ENCODE results near the gene STX1B.
"Not testable (repeated sequence)": the region's sequence is repeated elsewhere in the genome, so short reads cannot be mapped to it uniquely, and the experiment has no call there.

The STX1B gene

DNA sequence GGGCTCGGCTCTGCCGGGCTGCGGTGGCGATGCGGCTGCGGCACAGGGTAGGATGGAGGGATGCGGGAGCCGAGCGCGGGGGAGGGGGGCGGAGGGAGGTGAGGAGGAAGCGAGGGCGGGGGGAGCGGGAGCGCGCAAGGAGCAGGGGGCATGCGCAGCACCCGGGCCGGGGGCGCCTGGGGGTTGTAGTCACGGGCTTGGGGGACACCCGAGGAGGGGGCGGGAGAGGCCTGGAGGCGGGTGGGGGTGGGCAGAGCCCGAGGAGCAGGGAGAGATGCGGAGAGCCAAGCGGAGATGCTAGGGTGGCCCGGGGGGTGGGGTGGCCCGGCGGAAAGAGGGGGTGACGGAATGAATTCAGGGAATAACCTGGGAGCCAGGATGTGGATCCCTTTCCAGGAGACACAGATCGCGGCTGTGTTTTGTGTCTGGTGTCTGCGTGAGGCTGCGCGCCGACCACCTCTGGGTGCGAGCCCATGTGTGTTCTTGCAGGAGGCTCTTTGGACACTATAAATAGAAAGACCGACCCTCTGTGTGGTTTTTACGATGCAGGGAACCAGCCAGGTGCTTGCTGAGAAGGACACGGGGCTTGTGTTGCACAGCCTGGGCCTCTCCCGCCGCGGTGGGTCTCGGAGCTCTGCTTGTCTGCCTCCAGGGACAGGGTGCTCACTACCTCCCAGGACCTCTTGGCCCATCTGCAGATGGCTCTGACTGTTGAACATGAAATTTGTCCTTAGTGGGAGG, at the start of gene STX1B:
Gene STX1B (minus strand): TSS at position 54 of the 741 bp plus-strand sequence. CDS start 242 bp downstream, outside the sequence.
- peak; percentile 23 for DNase-seq (ENCODE audit: low read depth)

DNA sequence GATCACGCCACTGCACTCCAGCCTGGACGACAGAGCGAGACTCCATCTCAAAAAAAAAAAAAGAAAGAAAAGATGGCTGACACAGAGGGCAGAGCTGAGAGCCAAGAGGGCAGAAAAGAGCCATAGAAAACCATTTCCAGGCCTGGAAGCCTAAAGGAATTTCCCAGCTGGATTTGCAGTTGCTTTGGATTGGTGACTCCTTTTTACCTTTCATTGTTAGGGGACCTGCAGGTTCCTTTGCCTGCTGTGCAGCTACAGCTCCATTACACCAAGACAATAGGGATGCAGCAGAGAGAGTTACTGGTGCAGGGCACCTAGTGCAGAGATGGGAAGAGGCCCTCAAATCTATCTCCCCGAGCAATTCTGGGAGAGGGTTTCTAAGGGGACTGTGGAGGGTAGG, 45.2 kb upstream of the STX1B start:
- DNase-seq (ENCODE audit: low read depth), result no peak

DNA sequence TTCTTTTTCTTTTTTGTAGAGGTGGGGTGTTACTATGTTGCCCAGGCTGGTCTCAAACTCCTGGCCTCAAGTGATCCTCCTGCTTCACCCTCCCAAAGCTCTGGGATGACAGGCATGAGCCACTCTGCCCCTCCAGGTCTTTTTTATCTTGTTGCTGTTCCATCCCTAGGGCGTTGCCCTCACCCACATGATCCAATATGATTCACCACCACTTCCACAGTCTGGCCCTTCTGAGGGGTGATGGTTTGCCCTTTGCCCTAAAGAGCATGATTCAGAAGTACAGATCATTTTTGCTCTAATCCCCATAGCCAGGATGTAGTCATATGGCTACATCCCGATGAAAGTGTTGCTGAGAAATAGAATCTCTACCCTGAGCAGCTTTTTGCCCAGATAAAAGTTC, 41.7 kb upstream of the STX1B start:
- DNase-seq (ENCODE audit: low read depth), result no peak

DNA sequence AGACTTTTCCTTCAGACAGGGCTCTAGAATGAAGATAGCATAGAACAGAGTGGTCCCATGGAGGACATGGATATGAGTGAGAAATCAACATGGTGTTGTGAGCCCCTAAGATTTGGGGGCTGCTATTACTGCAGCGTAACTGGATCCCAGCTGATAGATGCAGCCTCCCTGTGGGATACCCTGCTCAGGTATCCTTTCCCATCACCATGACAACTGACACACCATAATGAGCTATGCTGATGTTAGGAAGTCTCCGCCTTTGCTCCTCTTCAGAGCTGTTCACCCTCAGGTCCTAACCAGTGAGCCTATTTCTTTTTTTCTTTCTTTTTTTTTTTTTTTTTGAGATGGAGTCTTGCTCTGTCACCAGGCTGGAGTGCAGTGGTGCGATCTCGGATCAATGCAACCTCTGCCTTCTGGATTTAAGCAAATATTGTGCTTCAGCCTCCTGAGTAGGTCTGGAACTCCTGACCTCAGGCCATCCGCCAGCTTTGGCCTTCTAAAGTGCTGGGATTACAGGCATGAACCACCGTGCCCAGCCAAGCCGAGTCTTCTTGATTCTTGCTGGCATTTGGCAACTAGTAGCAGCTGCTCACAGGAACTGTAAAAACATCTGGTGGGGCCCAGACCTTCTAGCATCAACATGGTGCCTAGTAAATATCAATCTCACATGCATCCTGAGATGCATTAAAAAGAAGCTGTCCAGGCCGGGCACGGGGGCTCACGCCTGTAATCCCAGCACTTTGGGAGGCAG, 40.0 kb upstream of the STX1B start:
- DNase-seq (ENCODE audit: low read depth), result no peak

DNA sequence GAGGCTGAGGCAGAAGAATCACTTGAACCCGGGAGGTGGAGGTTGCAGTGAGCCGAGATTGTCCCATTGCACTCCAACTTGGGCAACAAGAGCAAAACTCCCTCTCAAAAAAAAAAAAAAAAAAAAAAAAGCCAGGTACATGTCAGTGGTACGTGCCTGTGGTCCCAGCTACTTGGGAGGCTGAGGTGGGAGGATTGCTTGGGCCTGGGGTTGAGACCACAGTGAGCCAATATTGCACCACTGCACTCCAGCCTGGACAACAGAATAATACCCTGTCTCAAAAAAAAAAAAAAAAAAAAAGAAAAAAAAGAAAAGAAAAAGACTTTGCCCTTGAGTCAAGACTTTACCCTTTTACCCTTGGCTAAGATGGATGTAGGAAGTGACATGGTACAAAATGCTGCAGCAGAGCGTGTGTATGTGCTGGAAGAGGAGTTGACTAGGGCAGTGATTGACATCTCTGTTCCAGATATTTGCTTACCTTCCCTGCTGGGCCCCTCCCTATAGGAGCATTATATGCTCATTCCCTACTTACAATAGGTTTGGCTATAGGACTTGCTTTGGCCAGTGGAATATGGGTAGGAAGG, 33.6 kb upstream of the STX1B start:
- no peak for DNase-seq (ENCODE audit: low read depth)

DNA sequence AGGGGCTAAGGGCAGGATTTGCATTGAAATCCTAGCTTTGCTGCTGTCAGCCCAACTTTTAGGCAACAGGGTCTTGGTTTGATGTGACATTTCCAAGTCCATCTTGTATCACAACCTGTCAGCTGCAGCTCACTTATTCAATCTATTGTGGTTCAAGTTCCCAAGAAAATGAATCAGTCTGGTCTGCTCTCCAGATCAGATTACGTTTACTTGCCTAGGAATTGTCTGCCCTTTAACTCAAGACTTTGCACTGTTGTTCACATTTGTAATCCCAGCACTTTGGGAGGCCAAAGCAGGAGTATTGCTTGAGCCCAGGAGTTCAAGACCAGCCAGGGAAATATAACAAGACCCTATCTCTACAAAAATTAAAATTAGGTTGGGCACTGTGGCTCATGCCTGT, 32.9 kb upstream of the STX1B start:
- no peak for DNase-seq (ENCODE audit: low read depth)

DNA sequence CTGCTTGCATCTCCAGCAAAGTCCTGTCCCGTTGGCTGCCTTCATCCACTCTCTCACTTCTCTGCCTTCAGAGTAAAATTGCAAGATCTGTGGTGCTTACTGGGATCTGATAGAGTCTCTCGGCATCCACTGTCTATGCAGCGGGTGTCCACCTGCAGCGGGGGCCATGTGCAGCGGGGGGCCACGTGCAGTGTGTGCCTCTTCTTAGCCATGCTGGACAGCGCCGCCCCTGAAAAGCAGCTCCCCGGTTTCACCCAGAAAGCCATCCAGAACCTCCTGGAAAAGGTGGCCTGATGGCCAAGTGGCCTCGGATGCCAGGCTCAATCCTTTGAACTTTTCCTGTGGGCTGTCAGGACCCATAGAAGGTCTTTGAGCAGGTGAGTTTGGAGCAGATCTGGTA, 32.4 kb upstream of the STX1B start:
- no peak for DNase-seq (ENCODE audit: low read depth)

DNA sequence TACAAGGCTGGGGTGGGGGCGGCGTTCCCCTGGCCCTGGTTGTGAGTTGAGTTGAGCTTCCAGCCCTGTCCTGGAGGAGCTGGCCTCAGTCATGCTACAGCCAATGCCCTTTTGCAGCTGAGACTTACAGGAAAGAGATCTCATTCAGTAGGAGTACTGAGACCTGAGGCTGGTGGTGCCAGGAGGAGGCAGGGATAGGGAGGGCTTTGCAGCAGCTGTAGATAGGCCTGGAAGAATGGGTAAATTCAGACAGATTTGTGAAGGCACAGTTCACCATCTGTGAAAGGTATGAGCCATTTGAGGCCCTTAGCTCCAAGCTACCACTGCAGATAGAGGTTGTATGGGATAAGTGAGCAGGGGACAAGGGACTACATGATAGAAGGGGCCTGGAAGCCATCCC, 28.6 kb upstream of the STX1B start:
- no peak for DNase-seq (ENCODE audit: low read depth)

DNA sequence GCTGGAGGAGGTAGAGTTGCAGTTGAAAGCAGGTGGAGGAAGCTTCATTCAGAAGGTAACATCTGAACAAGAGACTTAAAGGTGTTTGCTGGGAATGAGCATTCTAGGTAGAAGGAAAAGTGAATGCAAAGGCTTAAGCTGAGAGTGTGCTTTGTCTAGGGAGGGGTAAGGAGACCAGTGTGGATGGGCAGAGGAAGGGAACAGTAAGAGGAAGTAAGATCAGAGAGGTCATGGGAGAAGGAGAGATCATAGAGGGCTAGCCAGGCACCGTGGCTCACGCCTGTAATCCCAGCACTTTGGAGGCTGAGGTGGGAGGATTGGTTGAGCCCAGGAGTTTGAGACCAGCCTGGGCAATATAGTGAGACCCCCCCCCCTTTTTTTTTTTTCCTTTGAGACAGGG, 26.3 kb upstream of the STX1B start:
- no peak for DNase-seq (ENCODE audit: low read depth)

DNA sequence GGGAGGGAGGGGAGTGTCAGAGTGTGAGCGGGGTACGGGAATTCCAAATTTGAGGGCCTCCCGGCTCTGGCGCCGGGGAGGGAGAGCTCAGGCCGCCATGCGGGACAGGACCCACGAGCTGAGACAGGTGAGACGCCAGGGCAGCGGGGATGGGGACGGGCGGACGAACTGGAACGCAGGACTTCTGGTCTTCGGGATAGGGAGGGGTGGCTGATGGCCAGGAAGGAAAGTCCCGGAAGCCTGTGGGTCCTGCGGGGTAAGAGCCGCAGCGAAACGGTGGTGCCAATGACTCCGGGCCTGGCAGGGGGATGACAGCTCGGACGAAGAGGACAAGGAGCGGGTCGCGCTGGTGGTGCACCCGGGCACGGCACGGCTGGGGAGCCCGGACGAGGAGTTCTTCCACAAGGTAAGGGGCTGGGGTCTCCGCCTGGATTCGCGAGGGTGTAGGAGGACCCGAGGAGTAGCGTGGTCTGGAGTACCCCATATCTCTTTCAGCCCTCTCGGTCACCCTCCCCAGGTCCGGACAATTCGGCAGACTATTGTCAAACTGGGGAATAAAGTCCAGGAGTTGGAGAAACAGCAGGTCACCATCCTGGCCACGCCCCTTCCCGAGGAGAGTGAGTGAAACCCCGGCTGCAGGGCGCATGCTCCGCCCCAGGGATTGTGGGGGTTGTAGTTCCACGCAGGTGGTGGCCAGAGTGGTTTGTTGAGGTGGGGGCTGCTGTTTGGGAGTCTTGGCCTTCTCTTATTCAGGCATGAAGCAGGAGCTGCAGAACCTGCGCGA, 23.5 kb upstream of the STX1B start:
- peak; percentile 80 for DNase-seq (ENCODE audit: low read depth)

DNA sequence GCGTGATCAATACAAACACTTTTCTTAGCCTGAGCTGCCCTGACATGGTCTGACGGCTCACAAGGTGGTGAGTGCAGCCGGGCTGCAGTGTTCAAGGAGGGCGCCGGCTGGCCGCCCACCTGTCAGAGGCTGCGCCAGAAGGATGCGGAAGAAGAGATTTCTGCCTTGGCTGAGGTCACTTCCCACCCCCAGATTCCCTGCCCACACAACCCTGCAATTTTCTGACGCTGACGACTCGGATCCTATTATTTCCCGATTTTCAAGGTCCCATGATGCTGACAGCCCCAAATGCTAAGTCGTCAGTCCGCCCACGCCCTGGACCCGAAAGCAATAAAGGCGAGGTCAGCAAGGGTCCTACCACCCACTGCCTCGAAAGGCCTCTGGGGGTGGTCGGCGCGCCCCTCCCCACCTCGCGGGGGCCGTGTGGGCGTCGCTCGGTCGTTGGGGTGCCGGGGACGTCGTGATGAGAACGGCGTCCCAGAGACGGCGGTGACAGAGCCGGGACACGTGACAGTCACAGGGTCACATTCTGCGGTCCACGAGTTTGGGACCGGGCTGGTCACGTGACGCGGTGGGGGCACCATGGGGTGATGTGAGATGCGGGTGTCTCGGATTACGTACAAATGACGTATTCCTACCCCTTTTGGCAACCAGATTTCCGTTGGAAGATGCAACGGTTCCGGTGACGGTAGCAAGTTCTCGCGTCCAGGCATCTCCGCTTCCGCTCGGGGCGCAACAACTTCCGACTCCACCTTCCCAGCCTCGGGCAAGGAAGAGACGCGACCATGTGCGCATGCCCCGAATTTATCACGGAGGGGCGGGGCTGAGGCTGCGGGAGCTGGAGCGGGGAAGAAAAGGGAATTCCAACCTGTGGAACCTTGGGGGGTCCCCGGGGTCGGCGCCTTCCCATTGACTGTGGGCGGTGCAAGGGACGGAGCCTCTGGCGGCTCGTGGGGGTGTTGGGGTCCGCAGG, 22.6 kb upstream of the STX1B start, which contains the start of gene STX4:
Gene STX4 (plus strand): TSS at position 823 of the 973 bp plus-strand sequence. CDS start 248 bp downstream, outside the sequence.
- peak; percentile 98 for DNase-seq (ENCODE audit: low read depth)

DNA sequence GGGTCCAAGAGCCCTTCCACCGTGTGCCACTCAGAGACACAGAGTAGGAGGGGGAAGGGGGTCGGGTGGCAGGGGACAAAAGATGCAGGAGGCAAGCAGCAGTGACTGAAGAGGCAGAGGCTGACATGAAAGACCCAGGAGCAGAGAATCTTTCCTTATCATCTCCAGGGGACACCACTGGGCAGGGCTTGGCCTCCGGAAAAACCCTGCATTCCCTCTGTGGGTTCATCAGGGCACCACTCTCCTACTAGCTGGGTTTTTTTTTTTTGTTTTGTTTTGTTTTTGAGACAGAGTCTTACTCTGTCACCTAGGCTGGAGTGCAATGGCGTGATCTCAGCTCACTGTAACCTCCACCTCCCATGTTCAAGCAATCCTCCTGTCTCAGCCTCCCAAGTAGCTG, 20.8 kb upstream of the STX1B start:
- DNase-seq (ENCODE audit: low read depth), result no peak

DNA sequence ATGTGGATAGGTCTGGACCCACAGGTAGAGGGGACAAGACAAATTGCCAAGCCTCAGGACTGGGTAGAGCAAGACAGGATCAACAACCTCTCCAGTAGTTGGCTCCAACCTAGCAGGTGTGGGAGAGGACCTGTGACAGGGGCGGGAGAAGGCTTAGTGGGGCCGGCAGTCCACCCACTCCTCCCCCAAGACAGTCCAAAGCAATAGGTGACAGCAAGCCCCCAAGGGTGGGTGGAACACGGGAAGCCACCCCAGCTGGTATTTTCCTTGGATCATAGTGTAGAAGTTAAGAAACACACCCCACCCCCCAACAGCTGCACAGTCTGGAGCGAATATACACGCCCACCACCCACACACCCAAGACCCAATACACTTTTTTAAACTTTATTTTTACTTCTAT, 18.8 kb upstream of the STX1B start:
- no peak for DNase-seq (ENCODE audit: low read depth)

DNA sequence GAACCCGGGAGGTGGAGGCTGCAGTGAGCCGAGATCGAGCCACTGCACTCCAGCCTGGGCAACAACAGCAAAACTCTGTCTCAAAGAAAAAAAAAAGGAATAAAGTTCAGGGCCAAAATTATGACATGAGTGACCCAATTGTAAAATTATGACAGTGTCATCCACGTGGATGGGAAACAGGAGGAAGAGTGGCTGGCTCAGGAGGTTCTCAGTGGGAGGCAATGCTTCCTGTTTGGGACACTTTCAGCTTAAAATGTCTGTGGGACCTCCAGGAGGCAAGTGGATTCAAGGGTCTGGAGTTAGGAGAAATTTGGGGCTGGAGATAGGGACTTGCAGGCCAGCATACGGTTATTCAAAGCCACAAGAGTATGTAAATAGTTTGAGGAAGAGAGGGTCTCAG, 14.9 kb upstream of the STX1B start:
- DNase-seq (ENCODE audit: low read depth), result no peak

DNA sequence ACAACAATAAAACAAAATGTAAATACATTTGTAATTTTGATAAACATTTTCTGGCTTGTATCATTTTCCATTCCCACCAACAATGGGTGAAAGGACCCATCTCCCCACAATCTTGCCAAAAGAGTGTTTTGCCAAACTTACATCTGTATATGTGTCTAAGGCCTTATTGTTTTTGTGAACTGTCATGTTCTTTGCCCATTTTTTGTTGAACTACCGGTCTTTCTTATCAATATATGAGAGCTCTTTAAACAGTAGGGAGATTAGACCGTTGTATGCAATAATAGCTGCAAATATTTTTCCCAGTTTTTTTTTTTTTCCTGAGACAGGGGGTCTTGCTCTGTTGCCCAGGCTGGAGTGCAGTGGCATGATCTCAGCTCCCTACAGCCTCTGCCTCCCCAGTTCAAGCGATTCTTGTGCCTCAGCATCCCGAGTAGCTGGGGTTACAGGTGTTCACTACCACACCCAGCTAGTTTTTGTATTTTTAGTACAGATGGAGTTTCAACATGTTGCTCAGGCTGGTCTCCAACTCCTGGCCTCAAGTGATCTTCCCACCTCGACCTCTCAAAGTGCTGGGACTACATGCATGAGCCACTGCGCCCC, 13.3 kb upstream of the STX1B start:
- no peak for DNase-seq (ENCODE audit: low read depth)

DNA sequence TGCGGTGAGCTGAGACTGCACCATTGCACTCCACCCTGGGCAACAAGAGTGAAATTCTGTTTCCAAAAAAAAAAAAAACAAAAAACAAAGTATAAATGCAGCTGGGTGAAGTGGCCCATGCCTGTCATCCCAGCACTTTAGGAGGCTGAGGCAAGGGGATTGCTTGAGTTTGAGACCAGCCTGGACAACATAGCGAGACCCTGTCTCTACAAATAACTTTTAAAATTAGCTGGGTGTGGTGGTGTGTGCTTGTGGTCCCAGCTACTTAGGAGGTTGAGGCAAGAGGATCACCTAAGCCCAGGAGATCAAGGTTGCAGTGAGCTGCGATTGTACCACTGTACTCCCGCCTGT, 12.8 kb upstream of the STX1B start:
- no peak for DNase-seq (ENCODE audit: low read depth)

DNA sequence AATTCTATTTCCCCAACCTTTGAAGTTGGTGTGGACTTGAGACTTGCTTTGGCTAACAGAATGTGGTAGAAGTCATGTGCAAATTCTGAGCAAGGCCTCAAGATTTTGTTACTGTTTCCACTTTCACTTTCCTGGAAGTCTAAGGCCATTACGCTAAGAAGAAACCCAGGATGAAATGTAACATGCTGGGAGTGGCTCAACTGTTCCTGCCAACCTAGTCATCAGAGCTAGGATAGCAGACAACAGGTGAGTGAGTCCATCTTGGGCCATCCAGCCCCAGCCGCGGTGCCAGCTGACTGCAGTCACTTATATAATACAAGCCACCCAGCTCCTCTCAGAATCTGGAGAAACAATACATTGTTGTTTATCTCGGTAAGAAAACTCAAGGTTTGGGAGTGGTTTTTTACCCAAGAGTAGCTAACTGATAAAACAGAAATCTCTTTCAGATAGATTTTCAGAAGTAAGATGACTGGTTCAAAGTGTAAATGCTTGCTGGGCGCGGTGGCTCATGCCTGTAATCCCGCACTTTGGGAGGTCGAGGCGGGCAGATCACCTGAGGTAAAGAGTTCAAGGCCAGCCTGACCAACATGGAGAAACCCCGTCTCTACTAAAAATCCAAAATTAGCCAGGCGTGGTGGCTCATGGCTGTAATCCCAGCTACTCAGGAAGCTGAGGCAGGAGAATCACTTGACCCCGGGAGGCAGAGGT, 12.3 kb upstream of the STX1B start:
- DNase-seq (ENCODE audit: low read depth), result no peak

DNA sequence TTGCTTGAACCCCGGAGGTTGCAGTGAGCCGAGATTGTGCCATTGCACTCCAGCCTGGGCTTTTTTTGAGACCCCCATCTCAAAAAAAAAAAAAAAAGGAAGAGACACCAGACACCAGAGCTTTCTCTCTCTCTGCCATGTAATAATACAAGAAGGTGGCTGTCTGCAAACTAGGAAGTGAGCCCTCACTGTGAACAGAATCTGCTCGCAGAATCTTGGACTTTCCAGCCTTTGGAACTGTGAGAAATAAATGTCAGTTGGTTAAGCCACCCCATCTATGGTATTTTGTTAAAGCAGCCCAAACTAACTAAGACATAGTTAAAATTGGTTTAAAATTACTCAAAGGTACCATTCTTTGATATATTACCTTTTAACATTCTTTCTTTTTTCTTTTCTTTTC, 10.1 kb upstream of the STX1B start:
- no peak for DNase-seq (ENCODE audit: low read depth)

DNA sequence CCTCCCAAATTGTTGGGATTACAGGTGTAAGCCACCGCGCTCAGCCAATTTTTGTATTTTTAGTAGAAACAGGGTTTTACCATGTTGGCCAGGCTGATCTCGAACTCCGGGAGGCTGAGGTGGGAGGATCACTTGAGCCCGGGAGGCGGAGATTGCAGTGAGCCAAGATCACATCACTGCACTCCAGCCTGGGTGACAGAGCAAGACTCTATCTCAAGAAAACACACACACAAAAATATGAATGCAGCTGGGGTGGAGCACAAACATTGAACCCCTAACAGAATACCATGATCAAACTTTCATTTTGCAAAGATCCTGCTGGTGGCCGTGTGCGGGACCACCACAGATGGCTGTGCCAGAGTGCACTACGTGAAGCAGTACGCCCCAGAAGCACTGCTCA, 7.3 kb upstream of the STX1B start:
- DNase-seq (ENCODE audit: low read depth), result not testable (repeated sequence)

DNA sequence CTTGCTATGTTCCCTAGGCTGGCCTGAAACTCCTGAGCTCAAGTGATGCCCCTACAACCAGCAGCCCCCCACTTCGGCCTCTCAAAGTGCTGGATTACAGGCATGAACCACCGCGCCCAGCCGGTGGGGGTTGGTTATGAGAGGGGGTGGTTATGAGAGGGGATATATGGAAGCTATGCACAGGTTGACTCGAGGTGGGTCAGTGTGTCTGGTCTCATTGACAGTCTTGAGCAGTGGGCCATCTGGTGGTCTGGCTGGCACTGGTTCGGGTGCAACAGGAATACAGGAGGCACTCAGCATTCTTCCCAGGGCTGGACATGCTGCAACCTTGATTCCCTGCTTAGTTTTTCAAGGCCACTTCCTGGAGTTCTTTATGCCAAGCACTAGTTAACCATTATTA, 5.6 kb upstream of the STX1B start:
- DNase-seq (ENCODE audit: low read depth), result no peak

All from stimulated activated CD8-positive, alpha-beta memory T cell treated with anti-CD3 and anti-CD28 coated beads, Interleukin-12 subunit alpha, Interleukin-12 subunit beta, amount 100 ng/mL, for 1 hour (primary cell).